Testis (tissue), 2 donors: ENCODE measurements around the gene CYTH4.

ENCODE experiments used
- CTCF ChIP-seq, 3 experiments: fragments of 450-650 bp in 2 of 3; fragments of 200-600 bp in 1 of 3; sonication (generic) in 1 of 3; IDR thresholded peaks; one replicate each; pipeline ENCODE4 v1.5.1; 2016 to 2019; ENCODE audit warnings: antibody characterized with exemption in 3 of 3, mild to moderate bottlenecking in 2 of 3, moderate library complexity in 1 of 3
- POLR2A ChIP-seq: fragments of 450-650 bp; IDR thresholded peaks from one replicate; pipeline ENCODE4 v1.6.1; 2017; ENCODE audit warnings: antibody characterized with exemption, mild to moderate bottlenecking, moderate library complexity

GRCh38 chr22:37300551-37301017 lies 18.3 kb downstream of the CYTH4 start:
- no peak for TF ChIP-seq CTCF (IDR thresholded peaks at IDR 0.05)
- TF ChIP-seq POLR2A, result no peak
